HUES48 (cell line): Measurements from ENCODE around the gene FUZ.

Experiments
- H3K27ac ChIP-seq: one replicate; pipeline ENCODE4 v1.7.0; 2013; ENCODE audit warnings: low read depth, low read length, inconsistent platforms
- H3K27me3 ChIP-seq: 2 replicates; pipeline ENCODE4 v1.6.1; 2013; ENCODE audit warnings: mild to moderate bottlenecking, low read length; ENCODE audit not compliant: control insufficient read depth, insufficient read depth
- H3K36me3 ChIP-seq: 2 replicates; pipeline ENCODE4 v1.6.1; 2013; ENCODE audit warnings: low read length; ENCODE audit not compliant: control insufficient read depth, insufficient read depth
- H3K4me1 ChIP-seq: 2 replicates; pipeline ENCODE4 v1.6.1; 2013; ENCODE audit warnings: mild to moderate bottlenecking, low read length; ENCODE audit not compliant: control insufficient read depth, insufficient read depth
- H3K4me3 ChIP-seq: 2 replicates; pipeline ENCODE4 v1.5.1; 2013; ENCODE audit warnings: mild to moderate bottlenecking, low read depth, low read length
- H3K9ac ChIP-seq: 2 replicates; pipeline ENCODE4 v1.6.1; 2013; ENCODE audit warnings: mild to moderate bottlenecking, low read depth, low read length, moderate library complexity
- H3K9me3 ChIP-seq: 2 replicates; pipeline ENCODE4 v1.6.1; 2013; ENCODE audit warnings: low read length; ENCODE audit not compliant: control insufficient read depth, insufficient read depth

FUZ gene

DNA sequence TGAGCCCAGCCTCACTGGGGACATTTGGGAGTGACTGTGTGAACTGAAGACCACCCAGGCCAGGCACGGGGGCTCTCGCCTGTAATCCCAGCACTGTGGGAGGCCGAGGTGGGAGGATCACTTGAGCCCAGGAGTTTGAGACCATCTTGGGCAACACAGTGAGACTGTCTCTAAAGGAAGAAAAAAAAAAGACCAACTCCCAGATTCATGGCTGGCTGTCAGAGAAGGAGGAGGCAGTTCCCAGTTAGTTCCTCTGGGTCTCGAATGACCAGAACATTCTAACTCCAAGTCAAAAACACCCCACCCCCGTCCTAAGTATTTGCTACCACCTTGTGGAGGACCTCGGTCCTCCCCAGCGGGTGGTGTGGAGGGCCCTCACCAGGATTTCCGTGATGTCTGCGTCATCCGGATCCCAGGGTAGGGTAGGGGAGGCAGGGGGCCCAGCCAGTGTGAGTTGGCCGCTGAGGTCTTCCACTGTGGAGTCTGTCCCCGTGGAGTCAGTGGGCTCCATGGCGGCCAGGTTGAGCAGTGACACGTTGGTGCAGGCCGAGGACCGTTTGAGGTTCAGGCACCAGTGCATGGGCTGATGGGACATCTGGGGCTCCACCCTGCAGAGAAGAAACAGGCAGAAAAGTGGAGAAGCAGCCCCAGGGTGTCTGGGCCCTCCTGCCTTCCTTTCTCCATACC, 51.3 kb downstream of the FUZ start:
- H3K9me3 ChIP-seq, result no peaks in the 10 kb centered on the region
- no peak overlapping the region for H3K9ac ChIP-seq
- H3K4me1 ChIP-seq, result peaks cover 9% of the 10 kb centered on the region; the same call in 1 of the 2 replicates
- H3K27me3 ChIP-seq, result no peaks in the 10 kb centered on the region
- no peak overlapping the region for H3K4me3 ChIP-seq
- H3K27ac ChIP-seq, result no peak overlapping the region
- H3K36me3 ChIP-seq, result no peaks in the 10 kb centered on the region

GRCh38 chr19:49761249-49761624, 51.9 kb downstream of the FUZ start:
- no peaks in the 10 kb centered on the region for H3K36me3 ChIP-seq
- H3K27ac ChIP-seq, result no peak overlapping the region
- peaks cover 9% of the 10 kb centered on the region; the same call in 1 of the 2 replicates for H3K4me1 ChIP-seq
- H3K9me3 ChIP-seq, result no peaks in the 10 kb centered on the region
- H3K27me3 ChIP-seq, result no peaks in the 10 kb centered on the region
- H3K9ac ChIP-seq, result no peak overlapping the region
- H3K4me3 ChIP-seq, result no peak overlapping the region

- Histone ChIP-seq H3K27ac (no peak overlapping the region), H3K9me3 (no peaks in the 10 kb centered on the region), H3K4me1 (0 out of 2 replicates have a peak, but pooled peaks cover 4% of the 10 kb centered on the region), H3K36me3 (no peaks in the 10 kb centered on the region), H3K27me3 (no peaks in the 10 kb centered on the region), H3K9ac (no peak overlapping the region), H3K4me3 (no peak overlapping the region)
Observed at GRCh38 chr19:49758292-49758691, 54.8 kb downstream of the FUZ start.
